GM06990 (cell line): ENCODE measurements around the gene NEMP2.

Source experiments
- DNase-seq: peaks from one replicate; pipeline ENCODE4 v3.0.0-alpha.2; 2011; ENCODE audit not compliant: insufficient read length; ENCODE audit errors: extremely low read depth
- H3K27me3 ChIP-seq: replicated peaks from 2 replicates; pipeline ENCODE4 v1.6.0; 2011; ENCODE audit warnings: low read length; ENCODE audit not compliant: control insufficient read depth, insufficient read depth
- H3K36me3 ChIP-seq: 2 replicates; pipeline ENCODE4 v1.5.1; 2011; ENCODE audit warnings: low read length; ENCODE audit not compliant: control insufficient read depth, insufficient read depth
- H3K4me3 ChIP-seq: replicated peaks from 2 replicates; pipeline ENCODE4 v1.5.1; 2011; ENCODE audit warnings: low read depth, mild to moderate bottlenecking, control low read depth, low read length
- TF ChIP-seq, protein P1 (sequence below): IDR thresholded peaks from 2 replicates; pipeline ENCODE4 v1.5.1; 2011; ENCODE audit warnings: low read length, control low read depth, mild to moderate bottlenecking, inconsistent platforms; ENCODE audit not compliant: insufficient read depth, poor library complexity, severe bottlenecking

Gene NEMP2

DNA sequence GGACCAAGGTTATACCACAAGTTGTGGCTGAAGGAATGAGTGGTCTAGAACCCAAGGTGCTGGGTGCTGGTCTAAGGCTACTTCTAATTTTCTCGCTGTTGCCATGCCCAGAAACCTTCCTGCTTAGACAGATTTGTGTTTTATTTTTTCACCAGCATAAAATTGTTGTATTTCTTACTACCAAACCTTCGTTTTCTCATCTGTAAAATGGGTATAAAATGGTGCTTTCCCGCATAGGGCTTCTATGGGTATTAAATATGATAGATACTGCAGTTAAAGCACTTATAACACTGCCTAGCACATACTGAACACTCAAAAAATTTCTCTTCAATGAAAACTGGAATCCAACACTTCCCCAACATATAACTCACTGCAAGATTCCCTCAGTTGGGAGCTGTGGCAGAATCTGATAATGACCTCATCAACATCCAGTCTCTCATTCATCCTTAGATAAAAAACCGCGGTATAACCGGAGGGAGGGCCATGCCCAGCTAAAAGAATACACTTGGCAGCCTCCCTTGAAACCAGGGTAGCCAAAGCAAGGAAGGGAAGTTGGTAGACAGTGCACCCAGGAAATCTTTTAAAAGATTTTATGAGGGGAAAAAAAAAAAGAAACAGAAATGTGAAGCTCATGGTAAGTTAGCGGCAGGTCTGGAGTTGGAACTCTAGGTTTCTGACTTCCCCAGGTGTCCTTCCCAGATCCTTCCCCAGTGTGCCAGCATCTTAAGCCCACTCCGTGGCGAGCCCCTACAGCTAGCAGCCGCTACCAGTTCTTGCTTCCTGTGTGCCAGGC is 1.2 kb downstream of the NEMP2 start:
- H3K4me3 ChIP-seq: peak overlapping the region; percentile 75
- TF ChIP-seq, protein P1, sequence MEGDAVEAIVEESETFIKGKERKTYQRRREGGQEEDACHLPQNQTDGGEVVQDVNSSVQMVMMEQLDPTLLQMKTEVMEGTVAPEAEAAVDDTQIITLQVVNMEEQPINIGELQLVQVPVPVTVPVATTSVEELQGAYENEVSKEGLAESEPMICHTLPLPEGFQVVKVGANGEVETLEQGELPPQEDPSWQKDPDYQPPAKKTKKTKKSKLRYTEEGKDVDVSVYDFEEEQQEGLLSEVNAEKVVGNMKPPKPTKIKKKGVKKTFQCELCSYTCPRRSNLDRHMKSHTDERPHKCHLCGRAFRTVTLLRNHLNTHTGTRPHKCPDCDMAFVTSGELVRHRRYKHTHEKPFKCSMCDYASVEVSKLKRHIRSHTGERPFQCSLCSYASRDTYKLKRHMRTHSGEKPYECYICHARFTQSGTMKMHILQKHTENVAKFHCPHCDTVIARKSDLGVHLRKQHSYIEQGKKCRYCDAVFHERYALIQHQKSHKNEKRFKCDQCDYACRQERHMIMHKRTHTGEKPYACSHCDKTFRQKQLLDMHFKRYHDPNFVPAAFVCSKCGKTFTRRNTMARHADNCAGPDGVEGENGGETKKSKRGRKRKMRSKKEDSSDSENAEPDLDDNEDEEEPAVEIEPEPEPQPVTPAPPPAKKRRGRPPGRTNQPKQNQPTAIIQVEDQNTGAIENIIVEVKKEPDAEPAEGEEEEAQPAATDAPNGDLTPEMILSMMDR: no peak
- no peak for DNase-seq
- H3K27me3 ChIP-seq: no peaks in the 10 kb centered on the region
- no peaks in the 10 kb centered on the region for H3K36me3 ChIP-seq

DNA sequence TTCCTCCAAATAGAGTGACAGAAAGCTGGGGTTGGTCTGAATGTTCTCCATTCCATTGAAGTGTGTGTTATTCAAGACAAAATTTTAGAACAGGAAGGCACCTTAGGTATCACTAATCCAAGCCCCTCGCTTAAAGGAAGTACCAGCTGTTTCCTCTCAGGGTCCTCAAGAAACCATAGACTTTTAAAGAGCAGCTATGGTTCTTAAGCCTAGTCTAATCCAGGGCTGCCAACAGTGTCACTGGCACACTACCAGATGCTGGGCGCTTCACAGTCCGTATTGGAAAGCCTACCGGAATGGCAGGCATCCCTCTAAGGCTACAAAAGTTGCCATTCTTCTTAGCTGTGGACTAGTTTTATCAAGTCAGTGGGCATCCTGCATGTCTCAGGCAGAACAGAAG is 1.9 kb downstream of the NEMP2 start:
- no peaks in the 10 kb centered on the region for H3K36me3 ChIP-seq
- no peaks in the 10 kb centered on the region for H3K27me3 ChIP-seq
- TF ChIP-seq, protein P1: no peak
- DNase-seq: no peak
- H3K4me3 ChIP-seq: peak overlapping the region; percentile 75

DNA sequence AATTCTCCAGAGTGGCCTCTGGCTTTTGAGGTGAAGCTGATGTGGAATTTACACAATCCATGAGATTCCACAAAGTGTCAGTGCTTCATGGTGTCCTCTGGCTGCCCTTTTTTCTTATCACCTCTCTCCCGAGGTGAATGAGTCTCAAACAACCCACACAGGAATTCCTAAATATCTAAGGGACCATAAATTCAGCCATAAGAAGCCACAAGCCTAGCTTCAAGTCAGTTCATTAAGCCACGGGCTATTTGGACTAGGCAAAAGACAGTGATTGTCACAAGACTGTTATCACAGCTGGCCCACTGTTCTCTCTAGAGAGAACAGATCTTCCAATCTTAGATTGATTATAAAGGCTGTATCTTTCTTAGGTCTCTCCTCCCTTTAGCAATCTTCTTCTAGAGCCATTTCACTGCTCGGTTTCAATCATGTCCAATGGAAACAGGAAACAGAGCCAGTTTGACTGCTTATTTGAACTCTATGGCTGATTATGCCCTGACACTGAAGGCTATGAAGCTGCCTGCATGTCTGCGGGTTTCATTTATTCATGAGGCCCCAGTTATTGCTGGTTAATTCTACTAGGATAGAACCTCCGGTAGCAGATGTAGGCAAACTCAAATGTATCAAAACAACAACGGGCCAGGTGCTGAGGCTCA is 4.1 kb downstream of the NEMP2 start:
- DNase-seq: no peak
- Histone ChIP-seq H3K27me3 (no peaks in the 10 kb centered on the region), H3K36me3 (no peaks in the 10 kb centered on the region), H3K4me3 (no peak overlapping the region)
- TF ChIP-seq, protein P1: no peak

DNA sequence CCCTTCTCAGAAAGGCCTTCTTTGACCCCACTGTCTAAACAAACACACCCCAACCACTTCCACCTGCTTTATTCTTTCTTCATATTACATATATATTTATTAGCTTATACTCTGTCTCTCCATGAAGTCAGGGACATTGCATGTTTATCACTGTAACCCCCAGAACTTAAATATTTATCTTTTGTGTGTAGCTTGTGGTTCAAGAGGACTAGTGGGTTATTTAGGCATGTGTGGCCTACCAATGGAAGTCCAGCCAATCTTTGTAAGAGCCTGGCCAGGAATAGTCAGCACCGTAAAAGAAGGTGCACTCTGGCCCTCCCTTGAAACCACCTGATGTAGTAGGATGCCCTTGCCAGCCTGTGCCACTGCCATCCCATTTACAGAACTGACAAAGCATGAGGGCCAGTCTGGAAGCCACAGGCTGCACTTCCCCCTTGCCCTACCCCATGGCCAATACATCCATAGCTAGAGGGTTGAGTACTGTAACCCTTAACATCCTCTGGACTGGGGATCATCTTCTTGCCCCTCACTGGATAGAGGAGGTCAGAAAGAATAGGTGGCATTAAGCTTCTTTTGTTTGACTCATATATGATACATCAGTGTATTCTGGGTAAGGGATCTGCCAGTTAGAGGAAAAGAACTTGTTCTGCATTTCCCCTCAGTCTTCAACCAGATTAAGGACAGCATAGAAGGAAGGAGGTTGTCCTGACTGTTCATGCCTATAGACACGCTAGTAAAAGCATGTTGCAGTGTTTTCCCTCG is 4.9 kb downstream of the NEMP2 start:
- TF ChIP-seq, protein P1: no peak
- H3K27me3 ChIP-seq: no peaks in the 10 kb centered on the region
- no peak for DNase-seq
- H3K36me3 ChIP-seq: no peaks in the 10 kb centered on the region
- H3K4me3 ChIP-seq: no peak overlapping the region

DNA sequence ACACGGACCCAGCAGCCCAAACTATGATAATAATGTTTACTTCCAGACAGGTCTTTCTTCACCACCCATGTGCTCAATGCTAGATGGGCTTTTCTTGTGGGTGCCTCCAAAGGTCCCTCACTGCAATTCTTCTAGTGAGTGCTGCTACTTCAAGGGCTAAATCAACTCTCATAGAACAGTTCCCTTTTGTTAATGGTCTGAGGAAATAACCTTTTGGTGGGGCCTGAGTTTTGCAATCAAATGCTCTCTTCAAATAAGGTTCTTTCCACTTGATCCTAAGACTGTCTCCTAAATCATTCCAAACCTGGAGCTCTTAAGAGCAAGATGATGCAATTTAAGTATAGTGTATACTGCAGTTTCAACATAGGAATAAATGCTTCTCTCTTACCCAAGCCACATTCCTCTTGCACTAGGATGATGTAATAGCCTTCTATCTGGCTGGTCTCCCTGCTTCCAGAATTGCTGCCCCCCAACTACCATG is 6.0 kb downstream of the NEMP2 start:
- Histone ChIP-seq H3K27me3 (no peaks in the 10 kb centered on the region), H3K4me3 (no peak overlapping the region), H3K36me3 (no peaks in the 10 kb centered on the region)
- TF ChIP-seq, protein P1: no peak
- DNase-seq: no peak
